GM18858 (cell line): Measurements from ENCODE around the gene STMP1.

ENCODE experiments used
- ATAC-seq: cut with Tn5 transposase; IDR thresholded peaks from one replicate; pipeline ENCODE4 v1.9.1; 2021; ENCODE audit not compliant: unreplicated experiment

STMP1 gene

GRCh38 chr7:135718794-135719437 lies 56.6 kb downstream of the STMP1 start:
- ATAC-seq = no peak

DNA sequence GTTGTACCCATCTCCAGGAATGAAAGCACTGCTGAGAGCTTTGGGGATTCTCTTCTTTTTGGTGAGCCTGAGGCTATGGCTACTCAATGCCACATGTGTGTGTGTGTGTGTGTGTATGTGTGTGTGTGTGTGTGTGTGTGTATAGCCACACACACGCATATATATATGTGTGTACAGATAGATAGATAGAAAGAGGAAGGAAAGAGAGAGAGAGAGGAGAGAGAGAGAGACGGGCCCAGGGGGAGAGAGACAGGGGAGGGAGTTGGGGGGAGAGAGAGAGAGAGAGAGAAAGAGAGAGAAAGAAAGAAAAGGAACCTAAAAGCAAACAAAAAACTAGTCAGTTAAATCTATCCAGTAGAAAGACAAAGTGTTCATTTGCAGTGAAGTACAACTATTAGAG lies 57.4 kb downstream of the STMP1 start:
- ATAC-seq = no peak

GRCh38 chr7:135721198-135721820 lies 59.0 kb downstream of the STMP1 start:
- ATAC-seq = no peak

DNA sequence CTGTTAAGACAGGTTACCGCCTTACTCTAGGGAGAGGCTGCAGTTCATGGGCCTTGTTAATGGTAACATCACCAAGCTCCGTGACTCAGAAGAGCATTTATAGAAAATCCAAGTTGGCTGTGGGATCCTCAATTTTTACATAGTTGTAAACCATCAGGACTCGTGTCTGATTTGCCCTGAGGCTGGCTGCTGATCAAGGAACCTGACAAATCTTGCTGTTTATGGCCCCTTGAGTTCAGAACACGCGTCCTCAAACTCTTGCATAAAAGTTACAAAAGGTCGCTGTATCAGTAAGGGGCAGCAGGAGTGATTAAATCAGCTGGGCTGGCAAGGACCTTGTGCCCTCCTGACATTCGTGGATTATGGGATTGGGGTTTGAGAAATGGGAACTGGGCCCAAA lies 61.1 kb downstream of the STMP1 start:
- ATAC-seq = no peak
